Activated CD4-positive, alpha-beta T cell treated with anti-CD3 and anti-CD28 coated beads, Interleukin-2, amount 50 U/mL, for 16 hours (primary cell): ENCODE measurements around the gene SEPTIN8.

Experiments used
- DNase-seq: peaks from one replicate; pipeline ENCODE4 v3.0.0-alpha.2; 2020

The SEPTIN8 gene

DNA sequence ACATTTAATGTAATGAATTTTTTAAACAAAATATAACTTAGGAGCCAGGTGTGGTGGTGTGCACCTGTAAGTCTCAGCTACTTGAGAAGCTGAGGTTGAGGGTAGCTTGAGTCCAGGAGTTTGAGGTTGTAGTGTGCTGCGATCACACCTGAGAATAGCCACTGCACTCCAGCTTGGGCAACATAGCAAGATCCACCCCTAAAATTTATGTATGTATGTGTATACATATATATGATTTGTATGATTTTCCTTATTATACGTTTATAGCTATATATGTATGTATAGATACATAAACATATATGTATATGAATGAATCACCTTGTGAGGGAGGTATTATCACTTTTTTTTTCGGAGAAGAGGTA lies 30.5 kb downstream of the SEPTIN8 start:
- DNase-seq: no peak

- no peak for DNase-seq
Observed at GRCh38 chr5:132744659-132745058, 32.4 kb downstream of the SEPTIN8 start.

- DNase-seq: no peak
Observed at GRCh38 chr5:132742626-132743025, 34.4 kb downstream of the SEPTIN8 start.

- no peak for DNase-seq
Observed at GRCh38 chr5:132742158-132742557, 34.9 kb downstream of the SEPTIN8 start.

DNA sequence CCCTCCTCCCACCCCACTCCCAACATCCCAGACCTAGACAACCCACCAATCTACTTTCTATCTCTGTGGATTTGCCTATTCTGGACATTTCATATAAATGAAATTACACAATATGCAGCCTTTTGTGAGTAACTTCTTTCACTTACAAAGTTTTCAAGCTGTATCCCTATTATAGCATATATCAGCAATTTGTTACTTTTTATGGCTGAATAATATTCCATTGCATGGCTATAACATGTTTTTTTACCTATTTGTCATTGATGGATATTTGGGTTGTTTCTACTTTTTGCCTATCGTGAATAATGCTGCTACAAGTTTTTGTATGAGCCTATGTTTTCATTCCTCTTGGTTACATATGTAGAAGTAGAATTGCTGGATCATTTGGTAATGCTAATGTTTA lies 37.8 kb downstream of the SEPTIN8 start:
- no peak for DNase-seq

DNA sequence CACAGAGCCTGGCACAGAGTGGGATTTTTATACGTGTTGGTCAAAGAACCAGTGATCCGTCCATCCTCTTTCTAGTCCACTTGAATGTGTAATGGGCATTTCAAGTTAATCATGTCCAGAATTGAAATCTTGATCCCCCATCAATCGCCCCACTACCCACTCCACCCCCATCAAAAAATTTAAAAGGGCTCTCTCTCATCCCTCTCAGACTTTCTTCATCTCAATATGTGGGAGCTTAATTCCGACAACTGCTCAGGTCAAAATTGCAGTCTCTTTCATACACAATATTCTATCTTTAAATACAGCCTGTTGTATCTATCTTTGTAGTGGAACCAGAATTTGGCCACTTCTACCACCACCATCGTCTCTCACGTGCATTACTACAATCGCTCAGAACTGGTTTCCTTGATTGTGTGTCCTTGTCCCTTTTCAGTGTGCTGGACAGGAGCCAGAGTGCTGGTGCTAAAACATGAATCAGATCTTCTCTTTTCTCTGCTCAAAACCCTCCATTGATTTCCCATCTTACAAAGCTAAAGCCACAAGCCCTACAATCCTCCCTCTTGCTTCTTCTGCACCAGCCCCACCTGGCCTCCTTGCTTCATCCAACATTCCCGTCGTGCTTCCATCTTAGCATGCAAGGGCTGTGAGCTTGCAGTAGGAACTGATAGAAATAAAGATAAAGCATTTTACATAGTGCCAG lies 38.9 kb downstream of the SEPTIN8 start:
- DNase-seq: no peak

- DNase-seq: peak; percentile 99
Observed at GRCh38 chr5:132736853-132737833, 39.9 kb downstream of the SEPTIN8 start, which contains the start of gene KIF3A. Gene KIF3A (minus strand): TSS chr5:132737546. CDS start chr5:132737419, 127 bp downstream.

GRCh38 chr5:132734687-132735086 lies 42.4 kb downstream of the SEPTIN8 start:
- DNase-seq: no peak

DNA sequence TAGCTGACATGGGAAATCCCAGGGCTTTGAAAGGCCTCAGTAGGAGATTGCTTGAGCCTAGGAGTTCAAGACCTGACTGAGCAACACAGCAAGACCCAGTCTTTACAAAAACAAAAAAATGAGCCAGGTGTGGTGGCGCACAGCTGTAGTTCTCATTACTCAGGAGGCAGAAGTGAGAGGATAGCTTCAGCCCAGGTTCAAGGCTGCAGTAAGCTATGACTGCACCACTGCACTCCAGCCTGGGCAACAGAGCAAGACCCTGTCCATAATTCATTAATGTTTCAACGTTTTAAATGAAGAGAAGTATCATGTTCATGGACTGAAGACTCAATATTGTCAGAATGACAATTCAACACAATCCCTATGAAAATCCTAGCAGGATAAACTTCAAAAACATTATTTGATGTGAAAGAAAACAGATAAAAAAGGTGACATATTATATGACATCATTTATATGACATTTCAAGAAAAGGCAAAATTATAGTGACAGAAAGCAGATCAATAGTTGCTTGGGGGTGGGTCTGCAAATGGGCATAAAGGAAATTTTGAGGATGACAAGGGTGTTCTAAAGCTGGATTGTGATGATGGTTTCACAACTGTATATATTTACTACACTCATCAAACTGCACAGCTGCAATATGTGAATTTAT lies 43.4 kb downstream of the SEPTIN8 start:
- no peak for DNase-seq

- no peak for DNase-seq
Observed at GRCh38 chr5:132729896-132730295, 47.1 kb downstream of the SEPTIN8 start.

GRCh38 chr5:132725745-132726144 lies 51.3 kb downstream of the SEPTIN8 start:
- DNase-seq: no peak

- no peak for DNase-seq
Observed at GRCh38 chr5:132718544-132719312, 58.3 kb downstream of the SEPTIN8 start.

GRCh38 chr5:132714456-132715307 lies 62.4 kb downstream of the SEPTIN8 start:
- DNase-seq: peak; percentile 82

DNA sequence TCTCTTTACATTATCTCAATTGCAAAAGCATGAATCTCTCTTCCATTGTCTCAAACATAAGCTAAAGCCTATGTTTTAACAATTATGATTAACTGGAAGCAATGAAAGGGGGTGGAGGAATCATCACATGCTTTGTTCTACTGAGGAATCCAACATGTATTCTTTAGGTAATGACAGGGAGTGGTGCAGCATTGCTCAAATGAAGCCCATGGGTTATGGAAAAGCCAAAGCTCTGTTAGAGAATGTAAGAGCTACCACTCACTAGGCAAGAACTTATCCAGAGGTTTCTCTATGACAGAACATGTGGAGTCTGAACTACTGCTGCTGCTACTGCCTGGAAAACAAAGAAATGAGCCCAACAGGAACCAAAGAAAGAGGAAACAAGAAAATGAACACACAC lies 68.4 kb downstream of the SEPTIN8 start:
- no peak for DNase-seq

GRCh38 chr5:132704875-132705274 lies 72.2 kb downstream of the SEPTIN8 start:
- DNase-seq: no peak
